IPS-NIHi7 (cell line): ENCODE measurements around the gene ZEB1.

ENCODE experiments used
- DNase-seq: peaks from one replicate; pipeline ENCODE4 v3.0.0; 2012; ENCODE audit warnings: mixed read lengths; ENCODE audit errors: extremely low spot score

Gene ZEB1

GRCh38 chr10:31318854-31319601, at the start of gene ZEB1:
ZEB1 (plus strand) TSS chr10:31319216; CDS start chr10:31319235, 19 bp downstream.
- peak; percentile 86 for DNase-seq

- DNase-seq, result no peak
These were observed 48.1 kb upstream of the ZEB1 start for GRCh38 chr10:31270954-31271353.

- DNase-seq, result no peak
These were observed 46.2 kb upstream of the ZEB1 start for GRCh38 chr10:31272841-31273240.

GRCh38 chr10:31273789-31274188, 45.2 kb upstream of the ZEB1 start:
- no peak for DNase-seq

- DNase-seq, result no peak
These were observed 44.7 kb upstream of the ZEB1 start for GRCh38 chr10:31274310-31274709.

- no peak for DNase-seq
These were observed 40.6 kb upstream of the ZEB1 start for GRCh38 chr10:31278279-31278941.

GRCh38 chr10:31280972-31281371, 38.0 kb upstream of the ZEB1 start:
- no peak for DNase-seq

GRCh38 chr10:31288001-31288400, 31.0 kb upstream of the ZEB1 start:
- DNase-seq, result no peak

- no peak for DNase-seq
These were observed 30.1 kb upstream of the ZEB1 start for GRCh38 chr10:31288962-31289361.

GRCh38 chr10:31290386-31290785, 28.6 kb upstream of the ZEB1 start:
- DNase-seq, result no peak

GRCh38 chr10:31291123-31291522, 27.9 kb upstream of the ZEB1 start:
- no peak for DNase-seq

- DNase-seq, result no peak
These were observed 24.5 kb upstream of the ZEB1 start for GRCh38 chr10:31294558-31294957.

GRCh38 chr10:31296754-31297153, 22.3 kb upstream of the ZEB1 start:
- DNase-seq, result no peak

- no peak for DNase-seq
These were observed 19.9 kb upstream of the ZEB1 start for GRCh38 chr10:31299119-31299518.

GRCh38 chr10:31303212-31303611, 15.8 kb upstream of the ZEB1 start:
- no peak for DNase-seq

- no peak for DNase-seq
These were observed 14.6 kb upstream of the ZEB1 start for GRCh38 chr10:31304291-31304970.

- DNase-seq, result no peak
These were observed 5.6 kb upstream of the ZEB1 start for GRCh38 chr10:31313396-31313795.

GRCh38 chr10:31314256-31315150, 4.5 kb upstream of the ZEB1 start:
- no peak for DNase-seq

- no peak for DNase-seq
These were observed 3.6 kb upstream of the ZEB1 start for GRCh38 chr10:31315453-31315852.

- no peak for DNase-seq
These were observed 1.8 kb upstream of the ZEB1 start for GRCh38 chr10:31317171-31317570.

- DNase-seq, result no peak
These were observed 1.2 kb upstream of the ZEB1 start for GRCh38 chr10:31317652-31318381.
